ENCODE results near the gene LETMD1.

LETMD1 gene

GRCh38 chr12:51025836-51026638 is 22.1 kb upstream of the LETMD1 start, which contains the start of gene SLC11A2:
TSS of gene SLC11A2 (minus strand) at chr12:51026384. CDS start at chr12:51010728, 15,656 bp downstream.
- DNase-seq: peak; percentile 93

- DNase-seq: no peak
These were observed 20.7 kb upstream of the LETMD1 start for GRCh38 chr12:51027342-51027835.

- peak; percentile 40 for DNase-seq
These were observed 19.9 kb upstream of the LETMD1 start for GRCh38 chr12:51028126-51028812.

GRCh38 chr12:51028813-51029150 is 19.3 kb upstream of the LETMD1 start:
- no peak for DNase-seq

- no peak for DNase-seq
These were observed 15.1 kb upstream of the LETMD1 start for GRCh38 chr12:51033048-51033447.

- DNase-seq: no peak
These were observed 14.6 kb upstream of the LETMD1 start for GRCh38 chr12:51033457-51034089.

GRCh38 chr12:51036279-51036678 is 11.8 kb upstream of the LETMD1 start:
- no peak for DNase-seq

- DNase-seq: peak; percentile 60
These were observed 629 bp downstream of the LETMD1 start for GRCh38 chr12:51048661-51049251.

GRCh38 chr12:51049525-51049924 is 1.4 kb downstream of the LETMD1 start:
- no peak for DNase-seq

GRCh38 chr12:51051787-51052186 is 3.7 kb downstream of the LETMD1 start:
- DNase-seq: no peak

- no peak for DNase-seq
These were observed 6.9 kb downstream of the LETMD1 start for GRCh38 chr12:51055060-51055459.

- DNase-seq: no peak
These were observed 8.1 kb downstream of the LETMD1 start for GRCh38 chr12:51056242-51056641.

GRCh38 chr12:51059086-51059485 is 11.0 kb downstream of the LETMD1 start:
- no peak for DNase-seq

GRCh38 chr12:51062631-51063397 is 14.7 kb downstream of the LETMD1 start:
- DNase-seq: no peak

- no peak for DNase-seq
These were observed 17.4 kb downstream of the LETMD1 start for GRCh38 chr12:51065530-51065929.

- no peak for DNase-seq
These were observed 19.1 kb downstream of the LETMD1 start for GRCh38 chr12:51067229-51067628.

- DNase-seq: no peak
These were observed 19.6 kb downstream of the LETMD1 start for GRCh38 chr12:51067771-51068170.

- no peak for DNase-seq
These were observed 21.9 kb downstream of the LETMD1 start for GRCh38 chr12:51070004-51070403.

- no peak for DNase-seq
These were observed 23.5 kb downstream of the LETMD1 start for GRCh38 chr12:51071663-51072062.

GRCh38 chr12:51075390-51075789 is 27.3 kb downstream of the LETMD1 start:
- no peak for DNase-seq

GRCh38 chr12:51076236-51076930 is 28.3 kb downstream of the LETMD1 start:
- no peak for DNase-seq

GRCh38 chr12:51077930-51078329 is 29.8 kb downstream of the LETMD1 start:
- no peak for DNase-seq
